Measurements from ENCODE around the gene FASTKD1.
"Not testable (repeated sequence)": the region's sequence is repeated elsewhere in the genome, so short reads cannot be mapped to it uniquely, and the experiment has no call there.

FASTKD1 gene

GRCh38 chr2:169562519-169562918, 11.1 kb downstream of the FASTKD1 start:
- Histone ChIP-seq H3K4me1 (ENCODE audit: insufficient read depth, low read length) (no peaks in the 10 kb centered on the region), H3K9me3 (ENCODE audit: low read length) (no peaks in the 10 kb centered on the region), H2AFZ (ENCODE audit: low read depth, low read length) (no peak overlapping the region), H3K4me3 (ENCODE audit: low read length) (no peak overlapping the region), H3K27me3 (ENCODE audit: insufficient read depth, low read length) (no peaks in the 10 kb centered on the region), H3K36me3 (ENCODE audit: insufficient read depth, low read length) (peaks cover 3% of the 10 kb centered on the region)

GRCh38 chr2:169562084-169562483, 11.6 kb downstream of the FASTKD1 start:
- H3K9me3 ChIP-seq (ENCODE audit: low read length); H3K36me3 ChIP-seq (ENCODE audit: insufficient read depth, low read length); H3K4me1 ChIP-seq (ENCODE audit: insufficient read depth, low read length); H2AFZ ChIP-seq (ENCODE audit: low read depth, low read length); H3K27me3 ChIP-seq (ENCODE audit: insufficient read depth, low read length); H3K4me3 ChIP-seq (ENCODE audit: low read length): not testable (repeated sequence)

GRCh38 chr2:169561364-169561763, 12.3 kb downstream of the FASTKD1 start:
- no peaks in the 10 kb centered on the region for H3K9me3 ChIP-seq (ENCODE audit: low read length)
- no peaks in the 10 kb centered on the region for H3K4me1 ChIP-seq (ENCODE audit: insufficient read depth, low read length)
- H3K36me3 ChIP-seq (ENCODE audit: insufficient read depth, low read length): peaks cover 3% of the 10 kb centered on the region
- no peaks in the 10 kb centered on the region for H3K27me3 ChIP-seq (ENCODE audit: insufficient read depth, low read length)
- no peak overlapping the region for H3K4me3 ChIP-seq (ENCODE audit: low read length)
- no peak overlapping the region for H2AFZ ChIP-seq (ENCODE audit: low read depth, low read length)

GRCh38 chr2:169546756-169547155, 26.9 kb downstream of the FASTKD1 start:
- Histone ChIP-seq H3K4me3 (ENCODE audit: low read length) (no peak overlapping the region), H3K36me3 (ENCODE audit: insufficient read depth, low read length) (peaks cover 5% of the 10 kb centered on the region), H3K27me3 (ENCODE audit: insufficient read depth, low read length) (no peaks in the 10 kb centered on the region), H3K4me1 (ENCODE audit: insufficient read depth, low read length) (peaks cover 4% of the 10 kb centered on the region), H3K9me3 (ENCODE audit: low read length) (no peaks in the 10 kb centered on the region), H2AFZ (ENCODE audit: low read depth, low read length) (no peak overlapping the region)

GRCh38 chr2:169542433-169542832, 31.2 kb downstream of the FASTKD1 start:
- H3K4me3 ChIP-seq (ENCODE audit: low read length): no peak overlapping the region
- no peaks in the 10 kb centered on the region for H3K27me3 ChIP-seq (ENCODE audit: insufficient read depth, low read length)
- no peaks in the 10 kb centered on the region for H3K4me1 ChIP-seq (ENCODE audit: insufficient read depth, low read length)
- peaks cover 3% of the 10 kb centered on the region for H3K36me3 ChIP-seq (ENCODE audit: insufficient read depth, low read length)
- H2AFZ ChIP-seq (ENCODE audit: low read depth, low read length): no peak overlapping the region
- no peaks in the 10 kb centered on the region for H3K9me3 ChIP-seq (ENCODE audit: low read length)

- Histone ChIP-seq H3K4me1 (ENCODE audit: insufficient read depth, low read length) (no peaks in the 10 kb centered on the region), H3K36me3 (ENCODE audit: insufficient read depth, low read length) (peaks cover 7% of the 10 kb centered on the region), H3K4me3 (ENCODE audit: low read length) (no peak overlapping the region), H3K27me3 (ENCODE audit: insufficient read depth, low read length) (no peaks in the 10 kb centered on the region), H2AFZ (ENCODE audit: low read depth, low read length) (no peak overlapping the region), H3K9me3 (ENCODE audit: low read length) (no peaks in the 10 kb centered on the region)
Observed at GRCh38 chr2:169540146-169540545, 33.5 kb downstream of the FASTKD1 start.

- not testable (repeated sequence) for H3K4me3 ChIP-seq (ENCODE audit: low read length); H3K9me3 ChIP-seq (ENCODE audit: low read length); H3K4me1 ChIP-seq (ENCODE audit: insufficient read depth, low read length); H3K36me3 ChIP-seq (ENCODE audit: insufficient read depth, low read length); H2AFZ ChIP-seq (ENCODE audit: low read depth, low read length); H3K27me3 ChIP-seq (ENCODE audit: insufficient read depth, low read length)
Observed at GRCh38 chr2:169539460-169539859, 34.2 kb downstream of the FASTKD1 start.

- Histone ChIP-seq H3K27me3 (ENCODE audit: insufficient read depth, low read length) (no peaks in the 10 kb centered on the region), H3K36me3 (ENCODE audit: insufficient read depth, low read length) (peaks cover 11% of the 10 kb centered on the region), H2AFZ (ENCODE audit: low read depth, low read length) (no peak overlapping the region), H3K9me3 (ENCODE audit: low read length) (no peaks in the 10 kb centered on the region), H3K4me1 (ENCODE audit: insufficient read depth, low read length) (no peaks in the 10 kb centered on the region), H3K4me3 (ENCODE audit: low read length) (no peak overlapping the region)
Observed at GRCh38 chr2:169528271-169528701, 45.4 kb downstream of the FASTKD1 start.

- H2AFZ ChIP-seq (ENCODE audit: low read depth, low read length): no peak overlapping the region
- H3K4me3 ChIP-seq (ENCODE audit: low read length): no peak overlapping the region
- no peaks in the 10 kb centered on the region for H3K9me3 ChIP-seq (ENCODE audit: low read length)
- peaks cover 11% of the 10 kb centered on the region for H3K36me3 ChIP-seq (ENCODE audit: insufficient read depth, low read length)
- no peaks in the 10 kb centered on the region for H3K27me3 ChIP-seq (ENCODE audit: insufficient read depth, low read length)
- H3K4me1 ChIP-seq (ENCODE audit: insufficient read depth, low read length): no peaks in the 10 kb centered on the region
Observed at GRCh38 chr2:169526451-169526850, 47.2 kb downstream of the FASTKD1 start.

- H3K9me3 ChIP-seq (ENCODE audit: low read length): no peaks in the 10 kb centered on the region
- no peaks in the 10 kb centered on the region for H3K27me3 ChIP-seq (ENCODE audit: insufficient read depth, low read length)
- no peaks in the 10 kb centered on the region for H3K4me1 ChIP-seq (ENCODE audit: insufficient read depth, low read length)
- H3K36me3 ChIP-seq (ENCODE audit: insufficient read depth, low read length): peaks cover 9% of the 10 kb centered on the region
- H3K4me3 ChIP-seq (ENCODE audit: low read length): no peak overlapping the region
- no peak overlapping the region for H2AFZ ChIP-seq (ENCODE audit: low read depth, low read length)
Observed at GRCh38 chr2:169525434-169525833, 48.2 kb downstream of the FASTKD1 start.

GRCh38 chr2:169523681-169524080, 50.0 kb downstream of the FASTKD1 start:
- no peaks in the 10 kb centered on the region for H3K9me3 ChIP-seq (ENCODE audit: low read length)
- H3K36me3 ChIP-seq (ENCODE audit: insufficient read depth, low read length): no peaks in the 10 kb centered on the region
- no peaks in the 10 kb centered on the region for H3K4me1 ChIP-seq (ENCODE audit: insufficient read depth, low read length)
- no peaks in the 10 kb centered on the region for H3K27me3 ChIP-seq (ENCODE audit: insufficient read depth, low read length)
- no peak overlapping the region for H3K4me3 ChIP-seq (ENCODE audit: low read length)
- no peak overlapping the region for H2AFZ ChIP-seq (ENCODE audit: low read depth, low read length)

- H2AFZ ChIP-seq (ENCODE audit: low read depth, low read length): no peak overlapping the region
- no peaks in the 10 kb centered on the region for H3K27me3 ChIP-seq (ENCODE audit: insufficient read depth, low read length)
- H3K36me3 ChIP-seq (ENCODE audit: insufficient read depth, low read length): no peaks in the 10 kb centered on the region
- H3K4me3 ChIP-seq (ENCODE audit: low read length): no peak overlapping the region
- no peaks in the 10 kb centered on the region for H3K9me3 ChIP-seq (ENCODE audit: low read length)
- H3K4me1 ChIP-seq (ENCODE audit: insufficient read depth, low read length): no peaks in the 10 kb centered on the region
Observed at GRCh38 chr2:169520896-169521295, 52.8 kb downstream of the FASTKD1 start.

GRCh38 chr2:169516488-169516995, 57.1 kb downstream of the FASTKD1 start:
- H3K4me3 ChIP-seq (ENCODE audit: low read length); H3K36me3 ChIP-seq (ENCODE audit: insufficient read depth, low read length); H3K9me3 ChIP-seq (ENCODE audit: low read length); H3K27me3 ChIP-seq (ENCODE audit: insufficient read depth, low read length); H2AFZ ChIP-seq (ENCODE audit: low read depth, low read length); H3K4me1 ChIP-seq (ENCODE audit: insufficient read depth, low read length): not testable (repeated sequence)

GRCh38 chr2:169514758-169515157, 58.9 kb downstream of the FASTKD1 start:
- H2AFZ ChIP-seq (ENCODE audit: low read depth, low read length); H3K4me3 ChIP-seq (ENCODE audit: low read length); H3K4me1 ChIP-seq (ENCODE audit: insufficient read depth, low read length); H3K27me3 ChIP-seq (ENCODE audit: insufficient read depth, low read length); H3K36me3 ChIP-seq (ENCODE audit: insufficient read depth, low read length); H3K9me3 ChIP-seq (ENCODE audit: low read length): not testable (repeated sequence)

Measured in neuron (in vitro differentiated cells).